ENCODE measurements around the gene PDGFRA.

Gene PDGFRA

DNA sequence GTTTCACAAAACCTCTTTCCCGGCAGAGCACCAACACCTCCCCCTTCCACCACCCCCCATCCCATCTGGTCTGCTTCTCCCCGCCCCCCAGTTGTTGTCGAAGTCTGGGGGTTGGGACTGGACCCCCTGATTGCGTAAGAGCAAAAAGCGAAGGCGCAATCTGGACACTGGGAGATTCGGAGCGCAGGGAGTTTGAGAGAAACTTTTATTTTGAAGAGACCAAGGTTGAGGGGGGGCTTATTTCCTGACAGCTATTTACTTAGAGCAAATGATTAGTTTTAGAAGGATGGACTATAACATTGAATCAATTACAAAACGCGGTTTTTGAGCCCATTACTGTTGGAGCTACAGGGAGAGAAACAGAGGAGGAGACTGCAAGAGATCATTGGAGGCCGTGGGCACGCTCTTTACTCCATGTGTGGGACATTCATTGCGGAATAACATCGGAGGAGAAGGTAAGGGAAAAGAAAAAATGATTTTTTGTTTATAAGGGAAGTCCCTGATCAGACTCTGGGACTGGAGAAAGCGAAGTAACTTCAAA, at the start of gene PDGFRA:
TSS of gene PDGFRA (plus strand) at position 333 of the 541 bp plus-strand sequence. CDS start 29,476 bp downstream, outside the sequence.
- DNase-seq = no peak

GRCh38 chr4:54184581-54184980, 44.5 kb upstream of the PDGFRA start:
- DNase-seq = no peak

GRCh38 chr4:54185044-54185780, 43.9 kb upstream of the PDGFRA start:
- DNase-seq = peak; percentile 12

DNA sequence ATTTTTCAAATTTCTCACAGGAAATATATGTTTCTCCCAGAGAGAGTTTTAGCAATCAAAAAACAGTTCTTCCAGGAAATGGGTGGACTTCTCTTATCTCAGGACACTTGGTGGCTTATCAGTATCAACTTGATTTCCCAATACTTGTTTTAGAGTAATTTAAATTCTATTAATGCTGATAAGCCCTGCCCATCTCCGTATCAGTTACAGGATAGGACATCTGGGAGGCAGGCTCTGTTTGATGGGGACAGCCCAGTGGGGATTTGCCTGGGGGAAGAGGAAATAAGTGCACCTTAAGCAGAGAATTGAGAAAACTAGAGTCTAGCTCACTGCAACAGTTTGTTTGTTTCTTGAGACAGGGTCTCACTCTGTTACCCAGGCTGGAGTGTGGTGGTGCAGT, 43.2 kb upstream of the PDGFRA start:
- DNase-seq = peak; percentile 77

GRCh38 chr4:54186371-54186770, 42.7 kb upstream of the PDGFRA start:
- no peak for DNase-seq

DNA sequence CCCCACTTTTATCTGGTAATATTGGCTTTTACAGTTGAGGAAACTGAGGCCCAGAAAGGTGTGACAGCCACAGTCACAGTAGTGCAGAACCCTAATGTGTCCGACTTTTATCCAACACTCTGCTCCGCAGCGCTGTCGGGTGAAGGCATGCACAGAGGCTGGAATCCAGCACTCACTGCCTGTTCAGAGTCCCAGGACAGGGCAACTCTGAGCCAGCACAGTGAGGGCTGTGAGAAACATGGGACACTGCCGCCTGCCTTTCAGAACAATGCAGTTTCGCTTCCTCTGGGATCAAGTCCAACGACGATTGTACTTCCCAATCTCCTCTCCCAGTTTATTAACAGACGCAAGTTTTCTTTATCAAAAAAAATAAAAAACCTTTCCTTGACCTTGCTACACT, 41.9 kb upstream of the PDGFRA start:
- DNase-seq = no peak

GRCh38 chr4:54189140-54189539, 40.0 kb upstream of the PDGFRA start:
- no peak for DNase-seq

GRCh38 chr4:54192811-54193210, 36.3 kb upstream of the PDGFRA start:
- no peak for DNase-seq

DNA sequence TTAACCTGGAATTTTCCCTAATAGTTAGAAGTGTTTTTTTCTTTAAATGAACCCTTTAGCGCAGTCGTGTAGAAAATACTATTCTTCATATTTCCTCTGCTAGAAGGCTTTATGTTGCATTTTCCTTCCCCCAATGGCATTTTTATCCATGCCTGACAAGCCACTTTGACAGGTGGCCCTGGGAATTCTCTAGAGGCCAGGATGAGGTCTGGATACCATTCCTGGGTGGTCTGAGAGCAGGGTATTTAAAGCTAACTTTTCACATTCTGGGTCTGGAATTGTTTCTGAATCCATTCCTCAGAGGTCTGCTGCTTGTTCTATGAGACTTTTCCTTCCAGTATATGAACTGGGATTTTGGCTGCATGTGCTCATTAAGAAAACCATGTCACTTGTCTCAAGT, 31.2 kb upstream of the PDGFRA start:
- DNase-seq = no peak

- DNase-seq = no peak
These were observed 29.2 kb upstream of the PDGFRA start for GRCh38 chr4:54199919-54200318.

- DNase-seq = no peak
These were observed 19.5 kb upstream of the PDGFRA start for GRCh38 chr4:54209617-54210016.

- DNase-seq = no peak
These were observed 16.1 kb upstream of the PDGFRA start for GRCh38 chr4:54213001-54213400.

DNA sequence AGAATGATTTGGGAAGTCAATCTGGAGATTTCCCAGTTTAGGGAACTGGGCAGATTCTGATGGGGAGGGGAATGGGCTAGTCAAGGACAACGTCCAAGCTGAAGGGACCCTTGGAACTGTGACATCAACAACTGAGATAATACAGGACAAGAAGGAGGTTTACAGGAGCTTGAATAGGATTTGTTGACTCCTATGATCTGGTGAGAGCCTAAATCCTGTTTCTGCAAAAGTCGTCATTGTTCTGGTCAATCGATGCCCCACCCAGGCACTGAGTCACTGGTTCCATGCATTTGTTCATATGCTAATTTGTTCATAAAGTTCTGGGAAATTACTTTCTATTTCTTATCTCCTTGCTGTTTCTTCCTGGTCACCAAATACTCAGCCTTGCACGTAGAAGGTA, 15.3 kb upstream of the PDGFRA start:
- DNase-seq = no peak

GRCh38 chr4:54215379-54216077, 13.6 kb upstream of the PDGFRA start:
- DNase-seq = no peak

GRCh38 chr4:54217642-54218495, 11.2 kb upstream of the PDGFRA start:
- peak; percentile 79 for DNase-seq

GRCh38 chr4:54218736-54219135, 10.4 kb upstream of the PDGFRA start:
- DNase-seq = no peak

DNA sequence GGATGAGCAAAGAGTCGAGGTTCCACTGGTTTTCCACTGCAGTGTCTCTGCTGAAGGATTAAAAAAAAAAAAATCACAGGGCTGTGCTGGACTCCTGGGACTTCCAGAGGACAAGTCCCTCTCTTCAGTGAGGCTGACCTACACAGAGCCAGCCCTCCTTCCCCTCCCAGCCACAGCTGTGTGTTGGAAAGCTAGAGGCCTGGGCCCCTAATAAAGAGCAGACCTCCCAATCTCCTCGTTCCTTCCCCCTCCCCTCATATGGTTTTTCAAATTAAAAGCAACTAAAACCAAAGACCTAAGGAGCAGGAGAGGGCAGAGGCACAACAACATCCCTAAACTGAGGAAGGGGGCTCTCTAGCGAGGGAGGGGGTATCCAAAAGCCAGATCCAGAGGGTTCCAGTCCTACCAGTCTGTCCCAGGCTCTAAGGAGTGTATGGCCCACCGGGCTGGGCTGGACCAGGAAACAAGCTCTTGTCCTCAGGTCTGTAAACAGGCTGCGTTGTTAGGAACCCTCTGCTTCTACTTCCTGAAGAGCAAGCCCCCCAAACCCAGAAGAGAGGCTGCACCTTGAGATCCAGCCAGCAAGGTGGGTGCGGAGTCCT, 4.0 kb upstream of the PDGFRA start:
- DNase-seq = no peak

GRCh38 chr4:54225598-54226403, 3.3 kb upstream of the PDGFRA start:
- no peak for DNase-seq

GRCh38 chr4:54226404-54227255, 2.5 kb upstream of the PDGFRA start:
- DNase-seq = no peak

DNA sequence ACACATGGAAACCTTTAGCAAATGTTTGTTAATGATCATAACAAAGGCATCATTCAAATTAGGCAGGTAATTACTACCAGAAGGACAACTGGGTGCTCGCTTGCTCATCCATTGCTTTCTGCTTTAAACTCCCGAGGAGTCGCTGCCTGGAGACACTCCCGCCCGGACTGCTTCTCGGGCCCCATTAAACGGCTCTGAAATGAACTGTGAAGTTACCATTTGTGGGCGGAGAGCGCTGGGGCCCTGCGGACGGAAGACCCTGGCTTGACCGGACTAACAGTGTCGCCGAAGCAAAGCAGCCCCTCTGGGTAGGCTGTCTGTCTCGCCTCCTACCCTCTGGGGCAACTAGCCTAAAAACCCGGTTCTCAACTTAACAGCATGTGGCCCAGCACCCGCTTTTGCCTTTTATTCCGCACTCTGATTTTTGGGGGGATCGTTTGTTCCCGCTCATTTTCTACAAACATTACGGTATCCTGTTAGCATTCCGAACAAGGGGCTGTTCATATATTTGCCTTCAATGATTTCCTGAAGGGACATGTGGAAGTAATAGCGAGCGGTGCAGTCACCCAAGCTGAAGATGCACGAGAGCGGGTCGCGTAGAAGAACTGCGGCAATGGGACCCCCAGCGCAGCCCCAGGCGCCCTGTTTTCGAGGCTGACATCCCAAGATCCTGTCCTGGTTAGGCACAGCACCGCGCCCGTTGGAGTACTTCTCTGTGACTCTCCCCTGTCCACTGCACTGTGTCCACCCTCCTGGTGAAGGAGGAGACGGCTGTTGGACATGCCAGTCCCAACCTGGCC, 1.6 kb upstream of the PDGFRA start:
- DNase-seq = no peak
